HG03103 (cell line): Measurements from ENCODE around the gene FLAD1.

Source experiments
- ATAC-seq: cut with Tn5 transposase; IDR thresholded peaks from one replicate; pipeline ENCODE4 v1.9.1; 2021; ENCODE audit warnings: low read depth; ENCODE audit not compliant: unreplicated experiment

The FLAD1 gene

GRCh38 chr1:154951901-154952657 lies 31.1 kb upstream of the FLAD1 start:
- no peak for ATAC-seq

DNA sequence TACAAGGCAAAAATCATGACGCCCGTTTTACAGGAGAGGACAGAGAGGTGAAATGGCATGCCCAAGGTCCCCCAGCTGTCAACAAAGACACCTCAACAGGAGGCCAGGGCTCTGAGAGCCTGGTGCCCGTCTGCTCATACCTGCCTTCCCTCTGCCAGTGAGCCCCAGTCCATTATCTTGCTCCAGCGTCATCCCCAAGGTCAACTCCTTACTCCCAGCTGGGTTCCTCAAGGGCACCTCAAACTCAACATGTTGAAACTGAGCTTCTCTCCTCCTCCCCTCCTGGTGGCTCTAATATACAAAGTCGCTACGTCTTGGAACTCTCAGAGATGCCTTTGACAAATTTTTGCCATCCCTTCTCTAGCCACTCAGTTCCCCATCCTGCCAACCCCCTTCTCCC lies 30.5 kb upstream of the FLAD1 start:
- no peak for ATAC-seq

DNA sequence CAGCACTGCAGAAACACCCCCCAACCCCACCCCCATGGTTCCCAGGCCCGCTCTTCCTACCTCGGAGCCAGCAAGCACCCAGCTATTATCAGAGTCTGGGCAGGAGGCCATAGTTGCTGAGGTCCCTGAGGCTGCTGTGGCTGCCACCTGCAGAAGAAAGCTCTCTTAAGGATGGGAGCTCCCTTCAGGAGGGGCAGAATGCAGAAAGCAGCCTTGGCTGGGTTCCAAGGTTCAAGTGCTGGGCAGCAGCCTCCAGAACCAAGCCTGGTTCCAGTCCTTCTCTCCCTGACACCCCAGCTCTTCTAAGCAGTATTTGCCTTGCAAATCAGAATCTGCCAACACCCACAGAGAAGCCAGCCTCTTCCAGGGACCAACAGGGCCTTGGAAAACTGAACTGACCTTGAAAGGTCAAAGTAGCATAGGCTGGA lies 29.5 kb upstream of the FLAD1 start:
- no peak for ATAC-seq

DNA sequence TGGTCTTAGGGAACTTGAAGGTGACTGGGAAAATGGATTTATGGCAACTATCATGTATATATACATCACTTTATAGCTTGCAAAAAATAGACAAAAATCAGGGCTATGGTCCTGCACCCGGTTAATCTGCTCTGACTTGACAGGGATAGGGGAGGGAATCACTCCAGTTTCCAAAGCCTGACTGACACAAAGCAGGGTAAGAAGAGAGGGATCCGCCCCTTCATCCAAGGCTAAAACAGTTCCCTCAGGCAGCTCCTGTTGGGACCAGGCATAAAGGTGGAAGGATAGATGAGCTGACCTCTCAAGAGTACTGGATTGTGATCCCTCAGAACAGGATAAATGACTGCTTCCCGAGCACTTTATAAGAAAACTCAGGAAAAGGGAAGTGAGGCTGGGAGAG lies 28.6 kb upstream of the FLAD1 start:
- no peak for ATAC-seq

DNA sequence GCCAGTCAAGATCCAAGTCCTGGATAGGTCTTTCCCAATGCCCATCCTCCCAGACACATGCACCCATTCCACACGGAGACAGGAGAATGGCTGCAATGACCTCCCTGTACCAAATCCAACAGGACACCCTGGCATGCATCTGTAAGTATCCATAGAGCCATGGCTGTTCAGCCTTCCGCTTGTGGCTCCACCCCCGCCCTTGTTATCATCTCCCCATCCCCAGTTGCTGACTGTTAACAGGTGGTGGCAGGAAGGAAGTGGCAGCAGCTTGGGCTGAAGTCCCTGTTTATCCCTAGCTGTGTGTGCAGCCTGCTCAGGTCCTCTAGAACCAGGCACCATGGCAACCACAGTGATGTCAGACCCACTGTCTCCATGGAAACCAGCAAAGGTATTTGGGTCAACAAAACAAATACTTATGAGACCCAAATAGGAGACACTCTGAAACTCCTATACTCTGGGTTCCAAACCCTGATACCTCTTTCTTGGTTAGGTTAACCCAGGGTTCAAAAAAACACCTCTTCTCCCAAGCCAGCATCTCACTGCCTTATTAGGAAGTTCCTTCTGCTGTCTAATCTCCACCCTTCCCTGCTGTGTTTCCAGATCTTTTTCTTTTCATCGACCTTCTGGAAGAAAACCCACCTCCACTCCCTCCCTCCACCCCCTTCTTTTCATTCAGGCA lies 28.0 kb upstream of the FLAD1 start:
- no peak for ATAC-seq

GRCh38 chr1:154955718-154956543 lies 27.2 kb upstream of the FLAD1 start, which contains the start of gene PBXIP1:
PBXIP1 (minus strand) TSS chr1:154956099; CDS start chr1:154953721, 2,378 bp downstream.
- ATAC-seq = no peak

DNA sequence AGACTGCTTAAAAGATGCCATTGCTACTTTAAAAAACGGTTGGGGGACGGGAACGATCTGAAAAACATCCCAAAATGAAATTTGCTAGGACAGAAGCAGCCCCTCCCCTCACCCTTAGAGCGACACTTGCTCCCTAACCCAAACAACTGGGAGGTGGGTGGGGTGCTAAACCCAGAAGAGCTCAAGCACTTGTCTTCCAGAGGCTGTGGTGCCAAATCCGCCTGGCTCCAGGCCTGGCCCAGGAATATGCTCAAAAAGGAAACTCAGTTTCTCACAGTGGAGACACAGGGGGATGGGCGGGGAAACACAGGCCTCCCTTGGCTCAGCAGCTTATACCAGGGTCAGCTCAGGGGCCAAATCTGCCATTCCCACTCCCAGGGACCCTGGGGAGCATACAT lies 26.6 kb upstream of the FLAD1 start:
- no peak for ATAC-seq

- ATAC-seq = no peak
These were observed 26.0 kb upstream of the FLAD1 start for GRCh38 chr1:154957091-154957657.

GRCh38 chr1:154958036-154958435 lies 25.1 kb upstream of the FLAD1 start:
- ATAC-seq = no peak

GRCh38 chr1:154958681-154959425 lies 24.3 kb upstream of the FLAD1 start:
- no peak for ATAC-seq

- ATAC-seq = no peak
These were observed 23.7 kb upstream of the FLAD1 start for GRCh38 chr1:154959426-154959780.

- ATAC-seq = no peak
These were observed 22.6 kb upstream of the FLAD1 start for GRCh38 chr1:154960446-154961136.

- peak; percentile 64 for ATAC-seq
These were observed 21.7 kb upstream of the FLAD1 start, which contains the start of gene PYGO2 for GRCh38 chr1:154961207-154962155. PYGO2 (minus strand) TSS chr1:154961782; CDS start chr1:154961576, 206 bp downstream.

- ATAC-seq = no peak
These were observed 20.9 kb upstream of the FLAD1 start for GRCh38 chr1:154962156-154962749.

DNA sequence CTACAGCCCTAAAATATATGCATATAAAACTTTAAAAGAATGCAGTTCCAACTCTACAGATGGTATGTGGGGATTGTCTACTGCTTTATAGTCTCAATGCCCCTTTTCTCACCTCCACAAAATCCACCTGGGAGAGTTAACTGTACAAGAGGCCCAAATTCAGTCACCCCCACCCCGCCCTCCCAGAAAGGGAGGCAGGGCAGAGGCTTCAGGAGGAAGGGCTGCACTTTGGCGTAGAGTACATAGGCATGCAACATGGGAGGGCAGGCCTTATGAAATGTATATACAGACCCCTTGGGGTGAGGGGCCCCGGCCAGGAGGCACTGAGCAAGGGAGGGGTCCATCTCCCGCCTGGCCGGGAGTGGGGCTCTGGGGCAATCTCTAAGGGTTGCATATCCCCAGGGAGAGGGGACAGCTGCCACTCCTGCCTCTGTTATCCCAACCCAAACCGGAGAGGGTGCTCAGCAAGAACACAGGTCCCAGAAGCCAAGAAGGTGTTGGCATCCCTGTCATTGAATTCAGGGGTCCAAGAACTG lies 20.3 kb upstream of the FLAD1 start:
- ATAC-seq = no peak

DNA sequence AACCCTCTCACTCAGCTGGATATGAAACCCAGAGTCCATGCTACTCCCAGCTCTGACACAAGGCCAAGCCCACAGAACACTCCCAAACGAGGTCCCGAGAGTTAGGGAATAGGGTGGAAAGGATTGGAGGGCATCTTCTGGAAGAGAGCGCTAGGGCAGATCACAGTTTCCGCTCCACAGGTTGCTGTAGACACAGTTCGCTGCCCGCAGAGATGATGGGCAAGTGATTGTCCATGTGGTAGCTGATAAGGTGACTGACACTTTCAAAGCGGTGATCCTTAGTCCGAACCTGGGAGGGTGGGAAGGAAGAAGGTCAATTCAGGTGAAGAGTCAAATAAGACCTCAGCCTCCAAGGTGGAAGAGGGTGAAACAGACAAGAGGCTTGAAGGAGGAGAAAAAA lies 19.5 kb upstream of the FLAD1 start:
- no peak for ATAC-seq

- no peak for ATAC-seq
These were observed 18.8 kb upstream of the FLAD1 start for GRCh38 chr1:154964359-154964758.

- ATAC-seq = no peak
These were observed 17.0 kb upstream of the FLAD1 start for GRCh38 chr1:154966111-154966510.
